Thymus (tissue), 11 donors: Measurements from ENCODE around the gene BRINP2. TPM values are rescaled to one million over a fixed set of nuclear protein-coding genes. Genes with fewer than 3 reads are reported as not detected.

ENCODE experiments used
- DNase-seq, 9 donors: peaks; one replicate each; pipeline ENCODE4 v3.0.0-alpha.2; 2013; ENCODE audit warnings: low spot score in 9 of 9, low read depth in 6 of 9, missing footprints in 1 of 9
- H3K27ac ChIP-seq, 2 donors: one replicate each; pipeline ENCODE4 v1.5.1; 2013; ENCODE audit warnings: control low read depth in 1 of 2, low read depth in 1 of 2, low read length in 1 of 2, mild to moderate bottlenecking in 1 of 2, moderate library complexity in 1 of 2
- H3K27me3 ChIP-seq, 2 donors: one replicate each; pipeline ENCODE4 v1.5.1; 2013; ENCODE audit warnings: low read length in 1 of 2; ENCODE audit not compliant: control insufficient read depth in 2 of 2, insufficient read depth in 1 of 2
- H3K36me3 ChIP-seq, 2 donors: one replicate each; pipeline ENCODE4 v1.5.1; 2013; ENCODE audit warnings: low read length in 1 of 2, mild to moderate bottlenecking in 1 of 2, moderate library complexity in 1 of 2; ENCODE audit not compliant: control insufficient read depth in 2 of 2, insufficient read depth in 2 of 2
- H3K4me1 ChIP-seq, 2 donors: one replicate each; pipeline ENCODE4 v1.5.1; 2013; ENCODE audit warnings: low read length in 2 of 2; ENCODE audit not compliant: control insufficient read depth in 2 of 2, insufficient read depth in 2 of 2
- H3K4me3 ChIP-seq, 2 donors: one replicate each; pipeline ENCODE4 v1.5.1; 2013; ENCODE audit warnings: low read length in 2 of 2, control low read depth in 1 of 2, mild to moderate bottlenecking in 1 of 2
- H3K9me3 ChIP-seq, 2 donors: one replicate each; pipeline ENCODE4 v1.5.1; 2013; ENCODE audit warnings: low read length in 1 of 2, mild to moderate bottlenecking in 1 of 2; ENCODE audit not compliant: control insufficient read depth in 2 of 2, insufficient read depth in 1 of 2
- WGBS: extraction: QIAGEN DNeasy Blood & Tissue Kit; methylation state at CpG from one replicate; pipeline ENCODE4 v1.1.7; 2013; 5-methylcytosine and 5-hydroxymethylcytosine counted together
- polyA plus RNA-seq: library from polyadenylated mRNA; stranded (reverse); fragments of 200-250 nt; gene quantifications from one replicate; pipeline ENCODE4 v1.2.3, GENCODE V29; 2013
- total RNA-seq: library from RNA; stranded (reverse); fragments of 120-200 nt; gene quantifications from one replicate; pipeline ENCODE4 v1.2.4, GENCODE V29; 2013
- donor health status: healthy.

BRINP2 gene
- total and polyA plus RNA-seq, 2 donors = 0.09 to 0.23 TPM

GRCh38 chr1:177133977-177134538, 36.7 kb upstream of the BRINP2 start:
- no peaks in the 10 kb centered on the region for H3K27me3 ChIP-seq
- H3K9me3 ChIP-seq = no peaks in the 10 kb centered on the region
- no peak overlapping the region for H3K4me3 ChIP-seq
- H3K36me3 ChIP-seq = no peaks in the 10 kb centered on the region
- WGBS = 91% methylated on average over 4 of the region's 4 CpGs
- no peaks in the 10 kb centered on the region for H3K4me1 ChIP-seq
- no peak overlapping the region for H3K27ac ChIP-seq
- DNase-seq = no peak

- 41% methylated on average over 4 of the region's 4 CpGs for WGBS
- no peak overlapping the region for H3K4me3 ChIP-seq
- H3K36me3 ChIP-seq = no peaks in the 10 kb centered on the region
- H3K4me1 ChIP-seq = no peaks in the 10 kb centered on the region
- H3K27ac ChIP-seq = no peak overlapping the region
- no peaks in the 10 kb centered on the region for H3K27me3 ChIP-seq
- no peaks in the 10 kb centered on the region for H3K9me3 ChIP-seq
- DNase-seq = no peak
Measured at GRCh38 chr1:177135250-177135649, 35.5 kb upstream of the BRINP2 start.

GRCh38 chr1:177137814-177138213, 32.9 kb upstream of the BRINP2 start:
- no peak overlapping the region for H3K27ac ChIP-seq

GRCh38 chr1:177138347-177138746, 32.4 kb upstream of the BRINP2 start:
- whole genome bisulfite sequencing = 91% methylated on average over 4 of the region's 4 CpGs
- DNase-seq = no peak

More at GRCh38 chr1:177137814-177138213, 32.9 kb upstream of the BRINP2 start:
- H3K4me1 ChIP-seq = no peaks in the 10 kb centered on the region
- no peak overlapping the region for H3K4me3 ChIP-seq
- H3K27me3 ChIP-seq = no peaks in the 10 kb centered on the region
- no peaks in the 10 kb centered on the region for H3K36me3 ChIP-seq
- DNase-seq = no peak
- no peaks in the 10 kb centered on the region for H3K9me3 ChIP-seq
- 62% methylated on average over 1 of the region's 1 CpG for WGBS

GRCh38 chr1:177142010-177142409, 28.7 kb upstream of the BRINP2 start:
- Histone ChIP-seq H3K27ac (no peak overlapping the region), H3K27me3 (no peaks in the 10 kb centered on the region), H3K4me1 (no peaks in the 10 kb centered on the region), H3K36me3 (no peaks in the 10 kb centered on the region), H3K4me3 (no peak overlapping the region), H3K9me3 (no peaks in the 10 kb centered on the region)
- DNase-seq = no peak
- WGBS = 85% methylated on average over 1 of the region's 1 CpG

More at GRCh38 chr1:177138347-177138746, 32.4 kb upstream of the BRINP2 start:
- Histone ChIP-seq H3K27ac (no peak overlapping the region), H3K27me3 (no peaks in the 10 kb centered on the region), H3K9me3 (no peaks in the 10 kb centered on the region), H3K36me3 (no peaks in the 10 kb centered on the region), H3K4me1 (no peaks in the 10 kb centered on the region), H3K4me3 (no peak overlapping the region)

- Histone ChIP-seq H3K27me3 (no peaks in the 10 kb centered on the region), H3K9me3 (no peaks in the 10 kb centered on the region), H3K4me1 (no peaks in the 10 kb centered on the region), H3K27ac (no peak overlapping the region), H3K4me3 (no peak overlapping the region), H3K36me3 (no peaks in the 10 kb centered on the region)
- 63% methylated on average over 4 of the region's 4 CpGs for WGBS
- DNase-seq = no peak
Measured at GRCh38 chr1:177142791-177143271, 27.9 kb upstream of the BRINP2 start.

- Histone ChIP-seq H3K4me1 (no peaks in the 10 kb centered on the region), H3K27ac (no peak overlapping the region), H3K27me3 (no peaks in the 10 kb centered on the region), H3K4me3 (no peak overlapping the region), H3K9me3 (no peaks in the 10 kb centered on the region), H3K36me3 (no peaks in the 10 kb centered on the region)
- no peak for DNase-seq
- 84% methylated on average over 3 of the region's 3 CpGs for WGBS
Measured at GRCh38 chr1:177145106-177146070, 25.4 kb upstream of the BRINP2 start.

GRCh38 chr1:177146499-177146898, 24.3 kb upstream of the BRINP2 start:
- Histone ChIP-seq H3K27me3 (no peaks in the 10 kb centered on the region), H3K27ac (no peak overlapping the region), H3K4me1 (no peaks in the 10 kb centered on the region), H3K36me3 (no peaks in the 10 kb centered on the region), H3K9me3 (no peaks in the 10 kb centered on the region), H3K4me3 (no peak overlapping the region)
- DNase-seq = no peak
- 96% methylated on average over 2 of the region's 2 CpGs for WGBS

- H3K4me1 ChIP-seq = no peaks in the 10 kb centered on the region
- H3K36me3 ChIP-seq = no peaks in the 10 kb centered on the region
- 85% methylated on average over 2 of the region's 2 CpGs for WGBS
- peaks cover 14 to 26% of the 10 kb centered on the region in 2 donors for H3K27me3 ChIP-seq
- H3K4me3 ChIP-seq = no peak overlapping the region
- no peak for DNase-seq
- no peak overlapping the region for H3K27ac ChIP-seq
- no peaks in the 10 kb centered on the region for H3K9me3 ChIP-seq
Measured at GRCh38 chr1:177162243-177162642, 8.5 kb upstream of the BRINP2 start.
